HG02981 (cell line): ENCODE measurements around the gene CSH1.
A peak's percentile ranks its signal among the peaks of the same experiment; 100 is the strongest.
"Not testable (repeated sequence)": the region's sequence is repeated elsewhere in the genome, so short reads cannot be mapped to it uniquely, and the experiment has no call there.

Experiments used
- ATAC-seq: cut with Tn5 transposase; IDR thresholded peaks from one replicate; pipeline ENCODE4 v1.9.1; 2021; ENCODE audit warnings: mild to moderate bottlenecking, moderate library complexity; ENCODE audit not compliant: unreplicated experiment

The CSH1 gene

DNA sequence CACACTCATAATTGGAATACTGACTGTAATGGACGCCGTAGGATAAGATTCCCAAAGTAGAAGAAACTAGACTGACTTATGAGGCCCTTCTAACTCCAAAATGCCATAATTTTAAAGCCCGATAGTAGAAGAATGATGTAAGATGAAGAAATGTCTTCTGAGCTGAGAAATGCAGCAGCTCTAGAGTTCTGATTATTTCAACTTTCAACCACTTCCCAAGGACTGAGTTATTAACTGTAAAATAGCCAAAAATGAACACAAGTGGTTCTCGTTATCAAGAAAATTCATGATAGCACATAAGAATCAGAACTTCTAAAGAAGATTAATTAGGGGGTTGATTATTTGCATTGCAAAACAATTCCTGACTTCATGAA, 26.1 kb downstream of the CSH1 start:
- not testable (repeated sequence) for ATAC-seq

DNA sequence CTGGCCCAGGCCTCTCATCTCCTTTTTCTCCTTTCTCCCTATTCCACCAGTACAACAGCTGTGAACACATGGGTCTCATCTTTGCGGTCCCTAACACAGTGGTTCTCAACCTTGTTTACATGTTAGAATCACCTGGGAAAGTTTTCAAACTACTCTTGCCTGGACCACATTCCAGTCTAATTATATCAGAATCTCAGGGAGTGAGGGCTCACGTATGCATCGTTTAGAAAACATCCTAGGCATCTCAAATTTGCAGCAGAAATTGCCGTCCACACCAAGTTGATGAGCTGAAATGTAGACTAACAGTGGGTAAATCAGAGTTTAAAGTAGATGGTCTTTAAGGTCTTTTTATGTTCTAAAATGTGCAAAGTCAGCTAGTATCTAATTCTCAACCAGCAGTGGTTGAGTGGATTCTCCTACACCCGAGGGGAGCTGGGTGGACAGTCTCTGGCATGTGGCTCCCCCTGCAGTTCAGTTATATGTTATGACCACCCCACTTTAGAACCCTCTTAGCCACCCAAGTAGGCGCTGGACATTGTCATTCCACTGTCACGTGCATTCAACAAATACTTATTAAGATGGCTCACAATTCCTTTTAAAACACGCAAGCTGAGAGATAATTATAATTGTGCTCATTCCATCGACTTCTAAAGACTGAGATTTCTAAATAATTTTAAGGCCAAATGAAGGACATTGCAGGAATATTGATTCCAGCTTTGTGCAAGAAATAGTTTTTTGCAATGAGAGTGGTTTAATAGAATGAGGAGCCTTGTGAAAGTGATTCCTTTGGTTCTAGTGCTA, 26.7 kb downstream of the CSH1 start:
- not testable (repeated sequence) for ATAC-seq

DNA sequence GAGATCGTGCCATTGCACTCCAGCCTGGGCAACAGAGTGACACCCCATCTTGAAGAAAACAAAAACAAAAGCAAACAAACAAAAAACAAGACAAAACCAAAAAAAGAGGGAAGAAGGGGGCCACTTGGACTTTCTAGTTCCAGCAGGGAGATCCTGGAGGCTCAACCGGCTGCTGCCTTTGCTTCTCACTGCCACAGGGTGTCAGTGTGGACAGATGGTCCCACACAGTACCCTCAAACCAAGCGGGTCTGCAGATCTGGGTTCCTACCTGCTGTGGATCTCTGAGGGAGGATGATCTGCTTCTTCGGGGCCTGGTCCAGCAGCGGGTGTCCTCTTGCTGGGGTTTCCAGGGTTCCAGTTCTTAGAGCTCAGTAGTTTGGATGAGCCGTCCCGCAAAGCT, 29.7 kb downstream of the CSH1 start:
- not testable (repeated sequence) for ATAC-seq

DNA sequence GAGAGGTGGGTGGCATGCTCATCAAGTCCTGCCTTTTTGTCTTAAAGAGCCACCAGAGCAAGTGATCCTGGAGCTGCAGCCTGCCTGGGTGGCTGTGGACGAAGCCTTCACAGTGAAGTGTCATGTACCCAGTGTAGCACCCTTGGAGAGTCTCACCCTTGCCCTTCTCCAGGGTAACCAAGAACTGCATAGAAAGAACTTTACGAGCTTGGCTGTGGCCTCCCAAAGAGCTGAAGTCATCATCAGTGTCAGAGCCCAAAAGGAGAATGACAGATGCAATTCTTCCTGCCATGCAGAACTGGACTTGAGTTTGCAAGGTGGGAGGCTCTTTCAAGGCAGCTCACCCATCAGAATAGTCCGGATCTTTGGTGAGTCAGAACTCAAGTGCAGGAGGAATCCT, 37.1 kb downstream of the CSH1 start:
- no peak for ATAC-seq

DNA sequence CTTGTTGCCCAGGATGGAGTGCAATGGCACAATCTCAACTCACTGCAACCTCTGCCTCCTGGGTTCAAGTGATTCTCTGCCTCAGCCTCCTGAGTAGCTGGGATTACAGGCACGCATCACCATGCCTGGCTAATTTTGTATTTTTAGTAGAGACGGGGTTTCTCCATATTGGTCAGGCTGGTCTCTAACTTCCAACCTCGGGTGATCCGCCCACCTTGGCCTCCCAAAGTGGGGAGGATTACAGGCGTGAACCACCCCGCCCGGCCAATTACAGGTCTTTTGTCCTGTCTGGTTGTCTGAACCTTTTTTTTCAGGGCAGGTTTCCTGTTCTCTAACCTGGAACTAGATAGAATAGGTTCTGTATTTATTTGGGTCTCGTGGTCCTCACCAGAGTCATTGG, 39.9 kb downstream of the CSH1 start:
- ATAC-seq, result not testable (repeated sequence)

DNA sequence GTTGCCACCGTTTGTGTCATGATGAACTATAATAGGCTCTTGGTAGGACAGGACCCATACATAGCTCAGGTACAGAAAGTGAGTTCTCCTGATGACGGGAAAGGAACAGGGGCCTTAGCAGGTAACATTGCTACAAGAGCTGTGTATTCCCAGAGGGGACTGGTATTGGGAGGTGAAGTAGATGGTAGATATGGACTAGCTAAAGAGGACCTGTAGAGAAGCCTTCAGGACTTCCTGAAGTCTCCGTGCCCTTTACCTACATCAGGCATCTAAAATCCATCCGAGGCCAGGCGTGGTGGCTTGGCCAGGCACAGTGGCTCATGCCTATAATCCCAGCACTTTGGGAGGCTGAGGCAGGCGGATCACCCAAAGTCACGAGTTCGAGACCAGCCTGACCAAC, 41.2 kb downstream of the CSH1 start:
- ATAC-seq, result no peak

DNA sequence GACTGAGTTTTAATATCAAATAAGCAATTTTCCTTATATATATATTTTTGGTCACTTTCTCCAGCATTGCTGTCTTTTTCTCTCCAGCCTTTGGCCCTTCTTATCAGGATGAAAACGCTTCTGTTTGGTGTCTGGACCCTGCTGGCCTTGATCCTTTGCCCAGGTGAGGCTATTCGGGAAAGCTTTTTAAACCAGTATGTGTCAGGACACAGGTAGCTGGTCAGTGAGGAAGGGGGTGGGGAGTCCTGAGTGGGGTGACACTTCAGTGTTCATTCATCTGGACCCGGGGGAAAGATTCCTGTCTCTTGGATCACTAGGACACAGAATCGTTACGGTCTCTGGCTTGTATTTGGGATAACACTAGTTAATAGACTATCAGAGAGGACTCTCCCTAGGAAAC, 41.7 kb downstream of the CSH1 start:
- ATAC-seq, result no peak

DNA sequence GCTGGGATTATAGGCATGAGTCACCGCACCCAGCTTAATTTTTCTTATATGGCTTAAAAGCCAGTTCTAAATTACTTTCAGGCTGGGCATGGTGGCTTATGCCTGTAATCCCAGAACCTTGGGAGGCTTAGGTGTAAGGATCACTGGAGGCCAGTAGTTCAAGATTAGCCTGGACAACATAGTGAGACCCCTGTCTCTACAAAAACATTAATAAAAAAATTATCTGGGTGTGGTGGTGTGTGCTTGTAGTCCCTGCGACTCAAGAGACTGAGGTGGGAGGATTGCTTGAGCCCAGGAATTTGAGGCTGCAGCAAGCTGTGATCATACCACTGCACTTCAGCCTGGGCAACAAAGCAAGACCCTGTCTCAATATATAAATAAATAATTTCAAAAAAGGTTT, 43.1 kb downstream of the CSH1 start:
- ATAC-seq, result no peak

DNA sequence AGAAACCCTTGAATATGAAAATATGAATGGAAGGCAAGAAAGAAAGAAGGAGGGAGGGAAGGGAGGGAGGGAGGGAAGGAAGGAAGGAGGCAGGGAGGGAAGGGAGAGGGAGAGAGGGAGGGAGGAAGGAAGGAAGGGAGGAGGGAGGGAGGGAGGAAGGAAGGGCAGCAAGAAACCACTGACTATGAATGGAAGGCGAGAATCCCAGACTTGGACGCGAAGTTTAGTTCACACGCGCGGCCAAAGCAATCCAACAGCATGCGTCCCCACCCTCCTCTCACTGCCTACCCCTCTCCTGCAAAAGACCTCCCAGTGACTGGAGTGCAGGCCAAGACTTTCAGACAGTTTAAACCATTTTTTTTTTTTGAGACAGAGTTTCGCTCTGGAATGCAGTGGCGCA, 46.0 kb downstream of the CSH1 start:
- ATAC-seq, result no peak

DNA sequence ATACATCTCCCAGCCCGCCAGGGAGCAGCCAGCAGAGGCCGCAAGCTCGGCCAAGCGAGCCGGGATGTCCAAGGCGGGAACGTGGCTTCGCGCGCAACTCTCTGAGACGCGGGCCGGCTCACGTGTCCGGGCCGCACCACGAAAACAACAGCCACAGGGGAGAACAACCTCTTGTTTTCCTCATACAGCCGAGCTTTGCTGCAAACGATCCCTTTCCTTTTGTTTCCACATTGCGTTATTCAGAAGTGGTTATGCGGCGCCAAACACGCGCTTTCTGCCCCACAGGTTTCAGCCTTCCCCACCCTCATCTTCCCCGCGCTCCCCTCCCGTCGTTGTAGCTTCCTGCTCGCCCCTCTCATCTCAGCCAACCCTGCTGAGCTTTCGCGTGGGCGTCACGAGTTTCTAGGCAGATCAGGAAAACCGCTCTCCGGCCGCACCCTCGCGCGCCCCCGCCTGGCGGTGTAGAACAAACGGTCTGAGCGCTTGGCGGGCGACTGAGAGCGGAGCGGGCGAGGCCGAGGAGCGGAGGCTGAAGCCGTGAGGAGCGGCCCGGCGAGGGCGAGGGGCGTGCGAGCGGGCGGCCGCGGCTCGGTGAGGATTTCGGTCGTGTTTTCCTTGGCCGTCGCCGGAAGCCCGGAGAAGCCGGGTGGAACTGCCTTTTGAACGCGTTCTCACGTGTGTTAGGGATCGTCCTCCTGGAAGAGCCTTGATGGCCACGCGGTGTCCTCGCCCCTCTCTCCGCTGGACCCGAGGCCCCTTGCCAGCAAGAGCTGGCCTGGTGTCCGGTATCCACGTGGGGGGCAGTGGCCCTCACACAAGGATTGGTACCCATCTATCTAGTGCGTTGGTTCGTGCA, 47.3 kb downstream of the CSH1 start:
- peak; percentile 82 for ATAC-seq

DNA sequence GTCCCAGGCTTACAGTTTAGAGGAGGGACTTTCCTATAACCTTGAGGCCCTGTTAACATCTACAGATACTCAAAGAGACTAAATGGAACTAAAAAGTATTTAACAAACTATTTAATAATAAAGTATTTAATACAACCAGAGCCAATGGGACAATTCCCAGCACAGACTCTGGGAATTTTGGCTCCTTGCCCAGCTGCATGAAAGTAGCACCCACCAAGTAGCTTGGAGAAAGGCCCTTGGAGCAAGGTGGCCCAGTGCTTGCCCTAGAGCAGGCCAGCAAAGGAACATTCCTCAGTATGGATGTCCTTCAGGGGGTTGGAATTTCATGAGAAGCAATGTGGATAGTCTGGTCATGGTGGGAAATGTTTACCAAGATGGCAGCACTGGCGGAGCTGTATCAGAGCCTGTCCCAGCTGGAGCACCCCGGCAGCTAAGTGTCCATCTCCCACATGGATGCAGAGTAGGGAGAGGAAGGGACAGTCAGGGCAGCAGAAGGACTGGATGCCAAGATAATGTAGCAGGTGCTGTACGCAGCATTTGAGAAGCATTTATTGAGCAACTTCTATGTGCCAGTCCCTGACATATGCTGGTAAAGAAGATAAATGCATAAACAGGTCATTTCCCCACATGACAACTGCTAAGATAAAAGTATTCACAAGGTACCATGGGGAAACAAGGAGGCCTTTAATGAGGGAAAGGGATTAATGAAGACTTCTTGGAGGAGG, 48.7 kb downstream of the CSH1 start:
- no peak for ATAC-seq

DNA sequence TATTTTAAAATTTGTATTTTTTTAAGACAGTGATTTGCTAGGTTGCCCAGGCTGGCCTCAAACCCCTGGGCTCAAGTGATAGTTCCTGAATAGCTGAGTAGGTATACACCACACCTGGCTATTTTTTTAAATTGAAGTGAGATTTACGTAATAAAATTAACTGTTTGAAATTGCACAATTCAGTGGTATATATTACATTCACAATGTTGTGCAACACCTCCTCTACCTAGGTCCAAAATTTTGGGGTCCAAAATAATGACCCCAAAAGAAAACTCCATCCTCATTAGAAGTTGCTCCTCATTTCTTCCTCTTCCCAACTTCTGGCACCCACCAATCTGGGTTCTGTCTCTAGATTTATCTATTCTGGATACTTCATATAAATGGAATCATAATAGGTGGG, 50.9 kb downstream of the CSH1 start:
- ATAC-seq, result no peak
